ENCODE measurements around the gene TMCO2. TPM values are rescaled to one million over a fixed set of nuclear protein-coding genes. Genes with fewer than 3 reads are reported as not detected.

The TMCO2 gene
- total RNA-seq, 1 donor from 2014 or later, result not detected

GRCh38 chr1:40291293-40291692 lies 43.6 kb downstream of the TMCO2 start:
- H3K27ac Mint-ChIP-seq, result no peak overlapping the region
- H3K4me3 Mint-ChIP-seq (ENCODE audit: low read depth), result no peak overlapping the region
- H3K4me1 Mint-ChIP-seq (ENCODE audit: low read depth), result no peaks in the 10 kb centered on the region
- no peak for DNase-seq (ENCODE audit: low spot score, unreplicated experiment)
- no peak for TF ChIP-seq CTCF (IDR thresholded peaks at IDR 0.05; ENCODE audit: unreplicated experiment)
- peaks cover 18% of the 10 kb centered on the region for H3K36me3 Mint-ChIP-seq (ENCODE audit: insufficient read depth)
- no peaks in the 10 kb centered on the region for H3K27me3 Mint-ChIP-seq
- no peaks in the 10 kb centered on the region for H3K9me3 Mint-ChIP-seq (ENCODE audit: low read depth)

GRCh38 chr1:40299366-40300248 lies 51.9 kb downstream of the TMCO2 start:
- Mint-ChIP-seq H3K9me3 (ENCODE audit: low read depth) (no peaks in the 10 kb centered on the region), H3K4me1 (ENCODE audit: low read depth) (no peaks in the 10 kb centered on the region), H3K27ac (no peak overlapping the region), H3K36me3 (ENCODE audit: insufficient read depth) (no peaks in the 10 kb centered on the region), H3K4me3 (ENCODE audit: low read depth) (no peak overlapping the region), H3K27me3 (no peaks in the 10 kb centered on the region)
- no peak for DNase-seq (ENCODE audit: low spot score, unreplicated experiment)
- TF ChIP-seq CTCF (IDR thresholded peaks at IDR 0.05; ENCODE audit: unreplicated experiment), result no peak

- Mint-ChIP-seq H3K4me3 (ENCODE audit: low read depth) (no peak overlapping the region), H3K4me1 (ENCODE audit: low read depth) (no peaks in the 10 kb centered on the region), H3K27ac (no peak overlapping the region), H3K27me3 (no peaks in the 10 kb centered on the region), H3K9me3 (ENCODE audit: low read depth) (no peaks in the 10 kb centered on the region), H3K36me3 (ENCODE audit: insufficient read depth) (no peaks in the 10 kb centered on the region)
- no peak for DNase-seq (ENCODE audit: low spot score, unreplicated experiment)
- no peak for TF ChIP-seq CTCF (IDR thresholded peaks at IDR 0.05; ENCODE audit: unreplicated experiment)
Observed at GRCh38 chr1:40300249-40300567, 52.5 kb downstream of the TMCO2 start.

- Mint-ChIP-seq H3K27ac (no peak overlapping the region), H3K4me1 (ENCODE audit: low read depth) (no peaks in the 10 kb centered on the region), H3K9me3 (ENCODE audit: low read depth) (no peaks in the 10 kb centered on the region), H3K27me3 (no peaks in the 10 kb centered on the region), H3K36me3 (ENCODE audit: insufficient read depth) (no peaks in the 10 kb centered on the region), H3K4me3 (ENCODE audit: low read depth) (no peak overlapping the region)
- no peak for TF ChIP-seq CTCF (IDR thresholded peaks at IDR 0.05; ENCODE audit: unreplicated experiment)
- no peak for DNase-seq (ENCODE audit: low spot score, unreplicated experiment)
Observed at GRCh38 chr1:40300651-40301050, 52.9 kb downstream of the TMCO2 start.

- no peak overlapping the region for H3K4me3 Mint-ChIP-seq (ENCODE audit: low read depth)
- no peaks in the 10 kb centered on the region for H3K36me3 Mint-ChIP-seq (ENCODE audit: insufficient read depth)
- H3K27ac Mint-ChIP-seq, result no peak overlapping the region
- no peaks in the 10 kb centered on the region for H3K4me1 Mint-ChIP-seq (ENCODE audit: low read depth)
- H3K27me3 Mint-ChIP-seq, result no peaks in the 10 kb centered on the region
- TF ChIP-seq CTCF (IDR thresholded peaks at IDR 0.05; ENCODE audit: unreplicated experiment), result no peak
- no peak for DNase-seq (ENCODE audit: low spot score, unreplicated experiment)
- H3K9me3 Mint-ChIP-seq (ENCODE audit: low read depth), result no peaks in the 10 kb centered on the region
Observed at GRCh38 chr1:40301066-40301465, 53.3 kb downstream of the TMCO2 start.

Other genes with a start within 250 kb of the TMCO2 start
- 154 and 179 TPM in 2 replicates for gene CAP1, start 207.2 kb upstream of the TMCO2 start, total RNA-seq
- gene PPT1, start 150.7 kb upstream of the TMCO2 start, total RNA-seq, result 64.6 and 67.3 TPM in 2 replicates
- gene RLF, start 86.5 kb upstream of the TMCO2 start, total RNA-seq, result 20.5 TPM in 2 replicates
- gene ZMPSTE24, start 10.3 kb downstream of the TMCO2 start, total RNA-seq, result 40.4 and 41.9 TPM in 2 replicates
- 48.1 and 53.8 TPM in 2 replicates for gene COL9A2, start 69.3 kb downstream of the TMCO2 start, total RNA-seq
- gene SMAP2, start 125.8 kb downstream of the TMCO2 start, total RNA-seq, result 27.1 and 30.3 TPM in 2 replicates
- gene ZFP69B, start 202.5 kb downstream of the TMCO2 start, total RNA-seq, result 10.5 and 11.1 TPM in 2 replicates
- gene ZFP69, start 229.4 kb downstream of the TMCO2 start, total RNA-seq, result 4.6 and 5.2 TPM in 2 replicates

Data from progenitor cell of endocrine pancreas (in vitro differentiated cells).